ENCODE data around the gene GCSAM.
"Not testable (repeated sequence)": the region's sequence is repeated elsewhere in the genome, so short reads cannot be mapped to it uniquely, and the experiment has no call there.

Gene GCSAM

DNA sequence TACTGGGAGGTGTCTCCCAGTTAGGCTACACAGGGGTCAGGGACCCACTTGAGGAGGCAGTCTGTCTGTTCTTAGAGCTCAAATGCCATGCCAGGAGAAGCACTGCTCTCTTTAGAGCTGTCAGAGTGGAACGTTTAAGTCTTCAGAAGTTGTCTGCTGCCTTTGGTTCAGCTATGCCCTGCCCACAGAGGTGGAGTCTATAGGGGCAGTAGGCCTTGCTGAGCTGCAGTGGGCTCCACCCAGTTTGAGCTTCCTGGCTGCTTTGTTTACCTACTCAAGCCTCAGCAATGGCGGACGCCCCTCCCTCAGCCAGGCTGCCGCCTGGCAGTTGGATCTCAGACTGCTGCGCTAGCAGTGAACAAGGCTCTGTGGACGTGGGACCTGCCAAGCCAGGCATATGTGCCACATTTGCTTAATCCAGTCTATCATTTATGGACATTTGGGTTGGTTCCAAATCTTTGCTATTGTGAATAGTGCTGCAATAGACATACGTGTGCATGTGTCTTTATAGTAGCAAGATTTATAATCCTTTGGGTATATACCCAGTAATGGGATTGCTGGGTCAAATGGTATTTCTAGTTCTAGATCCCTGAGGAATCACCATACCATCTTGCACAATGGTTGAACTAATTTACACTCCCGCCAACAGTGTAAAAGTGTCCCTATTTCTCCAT lies 60.5 kb downstream of the GCSAM start:
- not testable (repeated sequence) for DNase-seq (ENCODE audit: low read depth)

Data from CMK (cell line).